ENCODE data around the gene DPP10.

DPP10 gene

GRCh38 chr2:114789989-114790388 lies 347.5 kb downstream of the DPP10 start:
- DNase-seq (ENCODE audit: low read depth): no peak
- H3K4me3 ChIP-seq (replicated peaks; ENCODE audit: low read depth, low read length): no peak overlapping the region
- TF ChIP-seq CTCF (IDR thresholded peaks at IDR 0.05; ENCODE audit: low read length, missing control alignments): no peak

GRCh38 chr2:114797540-114797939 lies 355.1 kb downstream of the DPP10 start:
- no peak for DNase-seq (ENCODE audit: low read depth)
- no peak overlapping the region for H3K4me3 ChIP-seq (replicated peaks; ENCODE audit: low read depth, low read length)
- TF ChIP-seq CTCF (IDR thresholded peaks at IDR 0.05; ENCODE audit: low read length, missing control alignments): no peak

GRCh38 chr2:114797942-114798341 lies 355.5 kb downstream of the DPP10 start:
- H3K4me3 ChIP-seq (replicated peaks; ENCODE audit: low read depth, low read length): no peak overlapping the region
- no peak for TF ChIP-seq CTCF (IDR thresholded peaks at IDR 0.05; ENCODE audit: low read length, missing control alignments)
- no peak for DNase-seq (ENCODE audit: low read depth)

GRCh38 chr2:114800371-114800770 lies 357.9 kb downstream of the DPP10 start:
- no peak for TF ChIP-seq CTCF (IDR thresholded peaks at IDR 0.05; ENCODE audit: low read length, missing control alignments)
- no peak for DNase-seq (ENCODE audit: low read depth)
- H3K4me3 ChIP-seq (replicated peaks; ENCODE audit: low read depth, low read length): no peak overlapping the region

GRCh38 chr2:114805195-114805594 lies 362.8 kb downstream of the DPP10 start:
- no peak for TF ChIP-seq CTCF (IDR thresholded peaks at IDR 0.05; ENCODE audit: low read length, missing control alignments)
- DNase-seq (ENCODE audit: low read depth): no peak
- H3K4me3 ChIP-seq (replicated peaks; ENCODE audit: low read depth, low read length): no peak overlapping the region

- no peak for TF ChIP-seq CTCF (IDR thresholded peaks at IDR 0.05; ENCODE audit: low read length, missing control alignments)
- no peak for DNase-seq (ENCODE audit: low read depth)
- no peak overlapping the region for H3K4me3 ChIP-seq (replicated peaks; ENCODE audit: low read depth, low read length)
These were observed 367.7 kb downstream of the DPP10 start for GRCh38 chr2:114810092-114810491.

- no peak overlapping the region for H3K4me3 ChIP-seq (replicated peaks; ENCODE audit: low read depth, low read length)
- no peak for DNase-seq (ENCODE audit: low read depth)
- TF ChIP-seq CTCF (IDR thresholded peaks at IDR 0.05; ENCODE audit: low read length, missing control alignments): no peak
These were observed 369.8 kb downstream of the DPP10 start for GRCh38 chr2:114812261-114812660.
